ENCODE measurements around the gene CALHM5. TPM values are rescaled to one million over a fixed set of nuclear protein-coding genes. Genes with fewer than 3 reads are reported as not detected.
A peak's percentile ranks its signal among the peaks of the same experiment; 100 is the strongest.

The CALHM5 gene
- total RNA-seq, 1 donor from 2014 or later = 1.8 TPM

- Histone ChIP-seq H3K9ac (ENCODE audit: low read length) (no peak overlapping the region), H3K4me3 (ENCODE audit: insufficient read depth, low read depth, low read length) (no peak overlapping the region), H4K20me1 (ENCODE audit: insufficient read depth, low read length) (no peaks in the 10 kb centered on the region), H3K9me3 (ENCODE audit: insufficient read depth, low read depth, low read length) (no peaks in the 10 kb centered on the region), H3K27ac (ENCODE audit: low read depth, low read length) (no peak overlapping the region), H3K4me2 (ENCODE audit: low read length) (no peak overlapping the region), H3K27me3 (ENCODE audit: insufficient read depth, low read length) (no peaks in the 10 kb centered on the region), H3K36me3 (ENCODE audit: insufficient read depth, low read length) (no peaks in the 10 kb centered on the region), H3K4me1 (ENCODE audit: insufficient read depth, low read length) (peaks cover 27% of the 10 kb centered on the region), H2AFZ (ENCODE audit: low read depth, low read length) (no peak overlapping the region), H3K79me2 (ENCODE audit: insufficient read depth, low read length) (no peaks in the 10 kb centered on the region)
- no peak for DNase-seq (ENCODE audit: low read depth)
- H3K36me3 Mint-ChIP-seq (ENCODE audit: low read depth, unreplicated experiment) = no peaks in the 10 kb centered on the region
- H3K9me3 Mint-ChIP-seq (ENCODE audit: unreplicated experiment) = no peaks in the 10 kb centered on the region
- H3K4me3 Mint-ChIP-seq (ENCODE audit: unreplicated experiment) = no peak overlapping the region
- FAIRE-seq = no peak
- H3K27ac Mint-ChIP-seq (ENCODE audit: unreplicated experiment) = no peak overlapping the region
- no peaks in the 10 kb centered on the region for H3K27me3 Mint-ChIP-seq (ENCODE audit: low read depth, unreplicated experiment)
- H3K4me1 Mint-ChIP-seq (ENCODE audit: low read depth, unreplicated experiment) = peaks cover 20% of the 10 kb centered on the region
- TF ChIP-seq EZH2 (IDR thresholded peaks at IDR 0.05; ENCODE audit: insufficient read depth, low read length) = no peak
- TF ChIP-seq, protein P1, sequence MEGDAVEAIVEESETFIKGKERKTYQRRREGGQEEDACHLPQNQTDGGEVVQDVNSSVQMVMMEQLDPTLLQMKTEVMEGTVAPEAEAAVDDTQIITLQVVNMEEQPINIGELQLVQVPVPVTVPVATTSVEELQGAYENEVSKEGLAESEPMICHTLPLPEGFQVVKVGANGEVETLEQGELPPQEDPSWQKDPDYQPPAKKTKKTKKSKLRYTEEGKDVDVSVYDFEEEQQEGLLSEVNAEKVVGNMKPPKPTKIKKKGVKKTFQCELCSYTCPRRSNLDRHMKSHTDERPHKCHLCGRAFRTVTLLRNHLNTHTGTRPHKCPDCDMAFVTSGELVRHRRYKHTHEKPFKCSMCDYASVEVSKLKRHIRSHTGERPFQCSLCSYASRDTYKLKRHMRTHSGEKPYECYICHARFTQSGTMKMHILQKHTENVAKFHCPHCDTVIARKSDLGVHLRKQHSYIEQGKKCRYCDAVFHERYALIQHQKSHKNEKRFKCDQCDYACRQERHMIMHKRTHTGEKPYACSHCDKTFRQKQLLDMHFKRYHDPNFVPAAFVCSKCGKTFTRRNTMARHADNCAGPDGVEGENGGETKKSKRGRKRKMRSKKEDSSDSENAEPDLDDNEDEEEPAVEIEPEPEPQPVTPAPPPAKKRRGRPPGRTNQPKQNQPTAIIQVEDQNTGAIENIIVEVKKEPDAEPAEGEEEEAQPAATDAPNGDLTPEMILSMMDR (IDR thresholded peaks at IDR 0.05; ENCODE audit: insufficient read depth, low read depth, low read length) = no peak
These were observed 48.7 kb downstream of the CALHM5 start for GRCh38 chr6:116560130-116560529.

DNA sequence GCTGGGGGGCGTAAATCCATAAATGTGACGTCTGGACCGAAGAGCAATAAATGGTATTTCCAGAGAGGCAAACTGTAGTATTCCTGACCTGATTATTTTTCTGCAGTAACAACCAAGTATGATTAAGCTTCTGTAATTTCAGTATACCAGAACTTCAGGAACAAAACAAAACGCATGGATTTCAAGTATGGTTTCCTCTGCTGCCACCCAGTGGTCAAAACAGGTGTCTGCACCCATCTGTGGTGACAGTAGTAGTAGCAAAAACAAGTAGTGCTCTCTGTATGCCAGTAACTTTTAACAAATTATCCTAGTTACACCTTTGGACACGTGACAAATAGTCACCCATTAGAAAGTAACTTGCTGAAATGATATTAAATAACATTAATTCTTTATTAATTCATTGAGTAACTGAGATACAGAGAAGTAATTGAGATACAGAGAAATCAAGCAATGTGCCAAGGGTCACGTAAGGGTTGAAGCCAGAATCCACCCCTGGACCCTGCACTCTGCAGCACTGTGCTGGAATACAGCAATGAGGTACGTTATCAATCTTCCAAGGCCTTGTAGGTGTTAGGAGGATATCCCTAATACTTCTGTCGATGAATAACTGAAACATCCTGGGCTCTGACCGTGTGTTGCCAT lies 50.1 kb downstream of the CALHM5 start:
- Histone ChIP-seq H3K9ac (ENCODE audit: low read length) (no peak overlapping the region), H3K9me3 (ENCODE audit: insufficient read depth, low read depth, low read length) (no peaks in the 10 kb centered on the region), H3K4me3 (ENCODE audit: insufficient read depth, low read depth, low read length) (no peak overlapping the region), H3K36me3 (ENCODE audit: insufficient read depth, low read length) (no peaks in the 10 kb centered on the region), H3K4me2 (ENCODE audit: low read length) (no peak overlapping the region), H3K79me2 (ENCODE audit: insufficient read depth, low read length) (no peaks in the 10 kb centered on the region), H3K4me1 (ENCODE audit: insufficient read depth, low read length) (peaks cover 22% of the 10 kb centered on the region), H4K20me1 (ENCODE audit: insufficient read depth, low read length) (no peaks in the 10 kb centered on the region), H2AFZ (ENCODE audit: low read depth, low read length) (peak overlapping the region; percentile 13), H3K27ac (ENCODE audit: low read depth, low read length) (no peak overlapping the region), H3K27me3 (ENCODE audit: insufficient read depth, low read length) (no peaks in the 10 kb centered on the region)
- no peaks in the 10 kb centered on the region for H3K27me3 Mint-ChIP-seq (ENCODE audit: low read depth, unreplicated experiment)
- no peaks in the 10 kb centered on the region for H3K36me3 Mint-ChIP-seq (ENCODE audit: low read depth, unreplicated experiment)
- H3K4me3 Mint-ChIP-seq (ENCODE audit: unreplicated experiment) = no peak overlapping the region
- TF ChIP-seq, protein P1 (IDR thresholded peaks at IDR 0.05; ENCODE audit: insufficient read depth, low read depth, low read length) = peak; percentile 98
- TF ChIP-seq EZH2 (IDR thresholded peaks at IDR 0.05; ENCODE audit: insufficient read depth, low read length) = no peak
- FAIRE-seq = peak; percentile 94
- H3K27ac Mint-ChIP-seq (ENCODE audit: unreplicated experiment) = no peak overlapping the region
- DNase-seq (ENCODE audit: low read depth) = peak; percentile 32
- no peaks in the 10 kb centered on the region for H3K9me3 Mint-ChIP-seq (ENCODE audit: unreplicated experiment)
- H3K4me1 Mint-ChIP-seq (ENCODE audit: low read depth, unreplicated experiment) = peaks cover 12% of the 10 kb centered on the region

DNA sequence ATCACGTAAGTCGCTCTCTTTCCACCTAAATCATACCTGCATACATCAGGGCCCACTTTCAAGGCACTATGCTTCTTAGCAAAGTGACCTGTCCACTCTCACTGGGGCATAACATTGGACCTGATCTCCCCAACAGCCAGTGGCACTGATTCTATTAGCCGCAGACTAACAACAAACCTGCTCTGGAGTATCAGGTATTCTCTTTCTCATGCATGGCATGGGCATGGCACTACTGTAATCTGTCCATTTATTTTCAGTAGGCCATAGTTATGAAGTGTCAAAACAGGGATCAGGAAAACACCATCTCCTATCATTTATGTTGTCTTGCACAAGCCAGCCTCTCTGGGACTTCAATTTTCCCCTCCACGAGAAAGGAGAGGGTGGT lies 50.6 kb downstream of the CALHM5 start:
- Mint-ChIP-seq H3K27me3 (ENCODE audit: low read depth, unreplicated experiment) (peaks cover 2% of the 10 kb centered on the region), H3K27ac (ENCODE audit: unreplicated experiment) (no peak overlapping the region), H3K36me3 (ENCODE audit: low read depth, unreplicated experiment) (no peaks in the 10 kb centered on the region), H3K4me3 (ENCODE audit: unreplicated experiment) (no peak overlapping the region), H3K9me3 (ENCODE audit: unreplicated experiment) (no peaks in the 10 kb centered on the region), H3K4me1 (ENCODE audit: low read depth, unreplicated experiment) (peaks cover 9% of the 10 kb centered on the region)
- H3K9ac ChIP-seq (ENCODE audit: low read length) = no peak overlapping the region
- H3K4me1 ChIP-seq (ENCODE audit: insufficient read depth, low read length) = peaks cover 21% of the 10 kb centered on the region
- no peak overlapping the region for H3K27ac ChIP-seq (ENCODE audit: low read depth, low read length)
- no peak for FAIRE-seq
- no peaks in the 10 kb centered on the region for H4K20me1 ChIP-seq (ENCODE audit: insufficient read depth, low read length)
- H2AFZ ChIP-seq (ENCODE audit: low read depth, low read length) = no peak overlapping the region
- H3K4me2 ChIP-seq (ENCODE audit: low read length) = no peak overlapping the region
- no peaks in the 10 kb centered on the region for H3K9me3 ChIP-seq (ENCODE audit: insufficient read depth, low read depth, low read length)
- no peaks in the 10 kb centered on the region for H3K36me3 ChIP-seq (ENCODE audit: insufficient read depth, low read length)
- H3K79me2 ChIP-seq (ENCODE audit: insufficient read depth, low read length) = no peaks in the 10 kb centered on the region
- no peak overlapping the region for H3K4me3 ChIP-seq (ENCODE audit: insufficient read depth, low read depth, low read length)
- no peaks in the 10 kb centered on the region for H3K27me3 ChIP-seq (ENCODE audit: insufficient read depth, low read length)
- TF ChIP-seq, protein P1 (IDR thresholded peaks at IDR 0.05; ENCODE audit: insufficient read depth, low read depth, low read length) = no peak
- TF ChIP-seq EZH2 (IDR thresholded peaks at IDR 0.05; ENCODE audit: insufficient read depth, low read length) = no peak
- DNase-seq (ENCODE audit: low read depth) = no peak
